ENCODE measurements around the gene ZNF438.

GRCh38 chr10:30915146-30915545 lies 116.5 kb downstream of the ZNF438 start:
- TF ChIP-seq CTCF (IDR thresholded peaks at IDR 0.05; ENCODE audit: control extremely low read depth in 1 of 3, insufficient read depth in 1 of 3, low read depth in 1 of 3, low read length in 3 of 3) (no peak), POLR2AphosphoS5 (IDR thresholded peaks at IDR 0.05; ENCODE audit: low read depth, low read length) (no peak), JUN (IDR thresholded peaks at IDR 0.05; ENCODE audit: low read depth, low read length) (no peak), CEBPB (IDR thresholded peaks at IDR 0.05; ENCODE audit: low read depth, low read length) (no peak), EZH2 (IDR thresholded peaks at IDR 0.05; ENCODE audit: low read depth, low read length, severe bottlenecking) (no peak), POLR2A (IDR thresholded peaks at IDR 0.05; ENCODE audit: control extremely low read depth in 1 of 2, low read depth in 2 of 2, low read length in 2 of 2) (no peak), GABPA (IDR thresholded peaks at IDR 0.05; ENCODE audit: borderline replicate concordance, insufficient read depth, low read length) (no peak), CREB1 (IDR thresholded peaks at IDR 0.05) (no peak), SIRT6 (IDR thresholded peaks at IDR 0.05; ENCODE audit: low read length) (no peak), CTBP2 (IDR thresholded peaks at IDR 0.05; ENCODE audit: borderline replicate concordance, insufficient read depth, insufficient read length, low read length) (no peak)
- TF ChIP-seq, protein P1, sequence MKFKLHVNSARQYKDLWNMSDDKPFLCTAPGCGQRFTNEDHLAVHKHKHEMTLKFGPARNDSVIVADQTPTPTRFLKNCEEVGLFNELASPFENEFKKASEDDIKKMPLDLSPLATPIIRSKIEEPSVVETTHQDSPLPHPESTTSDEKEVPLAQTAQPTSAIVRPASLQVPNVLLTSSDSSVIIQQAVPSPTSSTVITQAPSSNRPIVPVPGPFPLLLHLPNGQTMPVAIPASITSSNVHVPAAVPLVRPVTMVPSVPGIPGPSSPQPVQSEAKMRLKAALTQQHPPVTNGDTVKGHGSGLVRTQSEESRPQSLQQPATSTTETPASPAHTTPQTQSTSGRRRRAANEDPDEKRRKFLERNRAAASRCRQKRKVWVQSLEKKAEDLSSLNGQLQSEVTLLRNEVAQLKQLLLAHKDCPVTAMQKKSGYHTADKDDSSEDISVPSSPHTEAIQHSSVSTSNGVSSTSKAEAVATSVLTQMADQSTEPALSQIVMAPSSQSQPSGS (IDR thresholded peaks at IDR 0.05; ENCODE audit: low read length) = no peak
